GM19324 (cell line): ENCODE measurements around the gene ELOVL2.
"Not testable (repeated sequence)": the region's sequence is repeated elsewhere in the genome, so short reads cannot be mapped to it uniquely, and the experiment has no call there.

Experiments
- ATAC-seq: cut with Tn5 transposase; IDR thresholded peaks from one replicate; pipeline ENCODE4 v1.9.1; 2021; ENCODE audit warnings: mild to moderate bottlenecking, moderate library complexity; ENCODE audit not compliant: unreplicated experiment, low FRiP score

Gene ELOVL2

DNA sequence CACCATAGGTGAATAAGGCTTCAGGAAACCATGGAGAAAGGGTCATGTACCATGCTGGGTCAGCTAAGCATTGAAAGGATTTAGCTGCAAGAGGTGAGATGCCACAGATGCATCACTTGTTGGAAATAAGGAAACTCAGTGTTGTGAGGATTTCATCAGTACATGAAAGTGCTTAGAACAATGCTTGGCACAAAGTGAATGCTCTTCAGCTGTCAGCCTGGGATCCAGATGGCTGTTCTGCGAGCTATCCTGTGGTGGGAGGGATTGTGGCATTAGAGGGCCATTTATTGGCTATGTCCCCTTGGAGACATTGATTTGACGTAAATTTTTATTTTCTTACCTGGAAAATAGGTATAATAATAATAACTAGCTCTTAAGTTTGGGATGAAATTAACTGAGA lies 53.0 kb downstream of the ELOVL2 start:
- ATAC-seq = no peak

DNA sequence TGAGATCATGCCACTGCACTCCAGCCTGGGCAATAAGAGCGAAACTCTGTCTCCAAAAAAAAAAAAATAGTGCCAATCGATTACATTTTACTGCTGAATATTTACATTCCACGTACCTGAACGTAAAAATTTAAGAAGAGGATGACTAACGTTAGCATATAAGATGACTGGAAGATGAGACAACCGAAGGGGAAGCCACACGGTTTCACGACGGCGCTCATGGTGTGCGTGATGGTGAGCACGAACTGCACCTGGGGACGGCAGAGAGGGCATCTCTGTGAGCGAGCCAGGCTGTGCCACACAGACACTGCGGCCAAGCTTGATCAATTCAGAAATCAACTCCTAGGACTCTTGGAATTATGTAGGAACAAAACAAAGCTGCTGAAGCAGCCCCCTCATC lies 54.5 kb downstream of the ELOVL2 start:
- no peak for ATAC-seq

DNA sequence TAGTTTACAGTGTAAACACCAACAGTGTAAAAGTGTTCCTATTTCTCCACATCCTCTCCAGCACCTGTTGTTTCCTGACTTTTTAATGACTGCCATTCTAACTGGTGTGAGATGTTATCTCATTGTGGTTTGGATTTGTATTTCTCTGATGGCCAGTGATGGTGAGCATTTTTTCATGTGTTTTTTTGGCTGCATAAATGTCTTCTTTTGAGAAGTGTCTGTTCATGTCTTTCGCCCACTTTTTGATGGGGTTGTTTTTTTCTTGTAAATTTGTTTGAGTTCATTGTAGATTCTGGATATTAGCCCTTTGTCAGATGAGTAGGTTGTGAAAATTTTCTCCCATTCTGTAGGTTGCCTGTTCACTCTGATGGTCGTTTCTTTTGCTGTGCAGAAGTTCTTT lies 59.1 kb downstream of the ELOVL2 start:
- not testable (repeated sequence) for ATAC-seq

DNA sequence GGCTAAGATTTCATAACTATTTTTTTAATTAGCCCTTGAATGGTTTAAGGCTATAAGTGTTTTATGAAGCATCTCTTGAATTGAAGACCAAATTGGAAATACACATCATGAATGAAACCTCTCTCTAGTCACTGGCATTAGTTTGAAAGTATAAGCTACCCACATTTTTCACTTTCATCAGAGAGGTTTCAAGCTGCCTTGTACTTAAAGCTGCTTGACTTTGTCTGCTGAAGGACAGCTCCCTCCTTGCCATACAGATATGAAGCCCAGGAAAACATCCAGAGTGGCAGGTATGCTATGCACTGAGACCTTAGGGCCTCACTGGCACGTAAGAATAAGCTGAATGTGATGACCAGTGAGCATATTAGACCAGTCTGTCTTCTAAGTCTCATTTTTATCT lies 62.7 kb downstream of the ELOVL2 start:
- ATAC-seq = no peak

DNA sequence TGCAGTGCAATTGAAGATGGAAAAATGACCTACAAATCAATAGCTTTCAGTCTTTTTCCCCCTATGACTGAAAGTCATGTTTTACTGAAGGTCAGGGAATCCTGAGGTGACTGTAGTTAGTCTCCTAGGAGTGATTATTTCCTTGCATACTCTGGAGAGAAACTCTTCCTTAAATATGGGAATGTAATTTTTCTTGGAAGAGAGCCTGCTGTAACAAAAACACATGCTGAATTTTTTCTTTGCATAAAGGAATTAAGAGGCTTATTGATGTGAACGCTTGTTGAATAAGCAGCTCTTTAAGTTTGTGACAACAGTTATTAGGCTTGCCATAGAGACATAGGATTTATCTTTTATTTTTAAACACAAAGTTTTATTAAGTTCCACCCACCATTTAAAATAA lies 64.5 kb downstream of the ELOVL2 start:
- ATAC-seq = no peak

GRCh38 chr6:10977231-10977968 lies 66.7 kb downstream of the ELOVL2 start:
- no peak for ATAC-seq

DNA sequence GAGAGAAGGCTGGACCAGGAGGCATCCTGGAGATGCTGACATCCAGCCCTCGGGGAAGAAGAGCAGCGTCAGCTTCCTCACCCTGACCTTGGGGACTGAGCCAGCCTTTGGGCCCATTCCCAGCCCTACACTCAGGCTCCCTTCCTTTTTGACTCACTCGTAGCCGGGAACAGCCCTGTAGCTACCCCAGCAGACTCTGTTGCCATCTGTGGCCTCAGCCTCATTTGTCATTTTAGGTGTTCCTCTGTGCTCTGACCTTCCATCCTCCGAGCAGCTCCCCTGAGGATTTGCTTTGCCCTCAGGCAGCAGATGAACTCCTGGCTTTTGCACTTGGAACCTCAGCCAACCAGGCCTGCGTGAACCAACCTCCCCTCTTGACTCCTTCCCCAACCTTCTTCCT lies 67.5 kb downstream of the ELOVL2 start:
- ATAC-seq = no peak

GRCh38 chr6:10972196-10972595 lies 71.9 kb downstream of the ELOVL2 start:
- no peak for ATAC-seq

DNA sequence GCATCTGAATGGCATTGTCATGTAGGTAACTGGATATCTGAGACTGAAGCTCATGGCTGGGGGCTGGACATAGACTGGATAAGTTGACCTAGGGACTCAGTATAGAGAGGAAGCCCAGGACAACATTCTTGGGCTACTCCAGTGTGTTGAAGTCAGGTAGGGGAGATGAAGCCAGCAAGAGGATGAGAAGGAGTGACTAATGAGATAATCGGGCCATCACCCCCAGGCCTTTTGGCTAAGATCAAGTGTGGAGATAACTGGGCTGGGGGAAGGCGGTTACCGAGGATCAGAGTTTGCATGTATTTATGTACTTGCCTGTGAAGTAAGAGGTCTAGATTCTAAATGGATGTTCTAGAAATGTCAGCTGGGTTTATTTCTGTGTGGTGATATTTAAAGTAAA lies 73.4 kb downstream of the ELOVL2 start:
- ATAC-seq = no peak

GRCh38 chr6:10968776-10969175 lies 75.3 kb downstream of the ELOVL2 start:
- no peak for ATAC-seq

DNA sequence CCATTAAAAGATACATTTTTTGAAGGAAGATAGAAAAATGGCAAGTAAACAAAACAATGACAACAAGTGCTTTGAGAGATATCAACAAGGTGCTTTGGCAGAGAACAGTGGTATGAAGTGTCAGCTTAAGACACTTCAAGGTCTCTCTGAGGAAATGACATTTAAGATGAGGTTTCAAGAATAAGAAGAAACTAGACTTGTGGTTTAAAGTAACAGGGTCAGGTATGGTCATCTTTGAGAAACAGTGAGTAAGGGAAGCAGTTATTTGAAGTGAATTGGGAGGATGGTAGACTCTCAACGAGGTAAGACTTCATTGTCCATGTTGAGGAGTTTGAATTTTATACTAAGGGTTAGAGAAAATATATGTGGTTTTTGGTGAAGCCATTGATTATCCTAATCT lies 79.4 kb downstream of the ELOVL2 start:
- no peak for ATAC-seq

DNA sequence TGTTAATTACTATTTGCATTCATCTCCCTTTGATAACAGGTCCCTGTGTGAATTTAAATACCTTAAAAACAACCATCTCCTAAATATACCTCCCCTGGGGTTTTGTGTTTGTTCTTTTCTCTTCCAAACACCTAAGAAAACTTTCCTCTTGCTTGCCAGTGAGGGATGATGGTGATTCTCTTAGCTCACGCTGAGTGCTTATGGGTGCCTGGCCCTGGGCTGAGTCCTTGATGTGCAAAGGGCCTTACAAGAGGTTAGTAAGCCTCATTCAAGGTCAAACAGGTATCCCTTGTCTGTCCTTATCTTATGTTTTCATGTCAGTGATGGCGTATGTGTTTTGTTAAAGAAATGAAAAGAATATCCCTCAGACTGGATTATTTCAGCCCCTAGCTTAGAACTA lies 81.0 kb downstream of the ELOVL2 start:
- no peak for ATAC-seq

GRCh38 chr6:10962673-10963072 lies 81.4 kb downstream of the ELOVL2 start:
- no peak for ATAC-seq

GRCh38 chr6:10961837-10962236 lies 82.3 kb downstream of the ELOVL2 start:
- ATAC-seq = no peak

- no peak for ATAC-seq
These were observed 83.9 kb downstream of the ELOVL2 start for GRCh38 chr6:10960171-10960570.

GRCh38 chr6:10957414-10957886 lies 86.7 kb downstream of the ELOVL2 start:
- no peak for ATAC-seq

DNA sequence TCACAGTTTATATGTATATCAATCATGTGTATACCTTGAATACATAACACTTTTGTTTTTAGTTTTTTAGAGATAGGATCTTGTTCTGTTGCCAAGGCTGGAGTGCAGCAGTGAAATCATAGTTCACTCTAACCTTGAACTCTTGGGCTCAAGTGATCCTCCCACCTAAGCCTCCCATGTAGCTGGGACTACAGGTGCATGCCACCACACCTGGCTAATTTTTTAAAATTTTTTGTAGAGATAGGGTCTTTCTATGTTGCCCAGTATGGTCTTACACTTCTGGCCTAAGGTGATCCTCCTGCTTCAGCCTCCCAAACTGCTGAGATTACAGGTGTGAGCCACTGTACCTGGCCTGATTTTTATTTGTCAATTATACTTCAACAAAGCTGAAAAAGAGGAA lies 87.3 kb downstream of the ELOVL2 start:
- no peak for ATAC-seq

DNA sequence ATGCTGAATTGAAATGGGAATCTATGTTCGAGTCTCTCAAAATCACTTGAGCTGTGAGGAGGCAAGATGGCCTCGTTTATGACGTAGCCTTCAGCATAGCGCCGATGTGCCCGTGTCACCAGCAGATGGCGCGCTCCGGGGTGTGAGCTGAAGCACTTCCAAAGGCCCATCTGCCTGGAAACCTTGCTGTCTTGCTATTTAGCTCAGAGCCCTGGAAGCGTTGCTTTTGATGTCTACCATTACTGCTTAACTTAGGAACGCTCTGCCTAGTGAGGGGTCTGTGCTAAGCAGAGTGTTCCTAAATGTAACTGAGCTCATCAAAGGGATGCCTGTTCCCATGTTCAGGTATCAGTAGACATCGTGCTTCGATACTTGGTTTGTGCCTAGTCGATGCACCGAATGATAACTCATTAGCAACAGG lies 89.5 kb downstream of the ELOVL2 start:
- ATAC-seq = peak; percentile 64

- ATAC-seq = no peak
These were observed 92.3 kb downstream of the ELOVL2 start for GRCh38 chr6:10951675-10952282.

GRCh38 chr6:10949579-10950490 lies 94.3 kb downstream of the ELOVL2 start:
- ATAC-seq = no peak

GRCh38 chr6:10947966-10948365 lies 96.1 kb downstream of the ELOVL2 start:
- no peak for ATAC-seq
